HFFc6 (cell line): ENCODE results near the gene SLC5A2. TPM values are rescaled to one million over a fixed set of nuclear protein-coding genes. Genes with fewer than 3 reads are reported as not detected.

Source experiments
- DNase-seq: peaks from one replicate; pipeline ENCODE4 v3.0.0-alpha.2; 2018
- H3K27ac Mint-ChIP-seq: 2 replicates; pipeline ENCODE4 v1.8.0; 2020; ENCODE audit warnings: mild to moderate bottlenecking, mixed read lengths
- H3K27me3 Mint-ChIP-seq: 2 replicates; pipeline ENCODE4 v1.8.0; 2021; ENCODE audit warnings: mild to moderate bottlenecking, moderate library complexity, mixed read lengths; ENCODE audit not compliant: insufficient read depth
- H3K36me3 Mint-ChIP-seq: 2 replicates; pipeline ENCODE4 v1.8.0; 2021; ENCODE audit warnings: low read depth, mixed read lengths
- H3K4me1 Mint-ChIP-seq: 2 replicates; pipeline ENCODE4 v1.8.0; 2020; ENCODE audit warnings: low read depth, mixed read lengths
- H3K4me3 Mint-ChIP-seq: 2 replicates; pipeline ENCODE4 v1.8.0; 2020; ENCODE audit warnings: mild to moderate bottlenecking, moderate library complexity, mixed read lengths
- H3K9me3 Mint-ChIP-seq: 2 replicates; pipeline ENCODE4 v1.8.0; 2020; ENCODE audit warnings: mild to moderate bottlenecking, mixed read lengths
- CTCF ChIP-seq: fragments of 200-600 bp; sonication (generic); IDR thresholded peaks from 2 replicates; pipeline ENCODE4 v1.5.0; 2021; ENCODE audit warnings: antibody characterized with exemption, mild to moderate bottlenecking
- total RNA-seq, 6 experiments: library from RNA; stranded (reverse); fragmentation: NEBNext Ultra II Directional; extraction: Animal tissue kit (Norgen Biotek cat#: 25700); gene quantifications; 2 replicates in 1 of 6; 3 replicates in 5 of 6; pipeline ENCODE4 v1.2.3, GENCODE V29; 2021

The SLC5A2 gene
- total RNA-seq, 6 experiments from 2014 or later = 0.19 to 0.21 TPM; not detected in 4

- H3K4me3 Mint-ChIP-seq = peak overlapping the region; percentile 67
- H3K27me3 Mint-ChIP-seq = no peaks in the 10 kb centered on the region; the same call in 1 of the 2 replicates
- no peak for TF ChIP-seq CTCF
- H3K9me3 Mint-ChIP-seq = no peaks in the 10 kb centered on the region
- no peaks in the 10 kb centered on the region for H3K36me3 Mint-ChIP-seq
- peak; percentile 94 for DNase-seq
- peak overlapping the region; percentile 93 for H3K27ac Mint-ChIP-seq
- peaks cover 57% of the 10 kb centered on the region for H3K4me1 Mint-ChIP-seq
Measured at GRCh38 chr16:31452631-31453106, 30.3 kb upstream of the SLC5A2 start.

- no peaks in the 10 kb centered on the region; the same call in 1 of the 2 replicates for H3K27me3 Mint-ChIP-seq
- no peak for TF ChIP-seq CTCF
- peak; percentile 19 for DNase-seq
- peak overlapping the region; percentile 67 for H3K4me3 Mint-ChIP-seq
- H3K9me3 Mint-ChIP-seq = no peaks in the 10 kb centered on the region
- H3K36me3 Mint-ChIP-seq = no peaks in the 10 kb centered on the region; the same call in 1 of the 2 replicates
- peak overlapping the region; percentile 93 for H3K27ac Mint-ChIP-seq
- peaks cover 62% of the 10 kb centered on the region for H3K4me1 Mint-ChIP-seq
Measured at GRCh38 chr16:31453255-31454204, 29.4 kb upstream of the SLC5A2 start.

GRCh38 chr16:31455601-31456314 lies 27.2 kb upstream of the SLC5A2 start:
- Mint-ChIP-seq H3K9me3 (no peaks in the 10 kb centered on the region), H3K36me3 (no peaks in the 10 kb centered on the region; the same call in 1 of the 2 replicates), H3K27me3 (no peaks in the 10 kb centered on the region; the same call in 1 of the 2 replicates), H3K27ac (peak overlapping the region; percentile 40; the same call in 1 of the 2 replicates), H3K4me1 (peaks cover 70% of the 10 kb centered on the region), H3K4me3 (peak overlapping the region; percentile 53)
- peak; percentile 65; the same call in 1 of the 2 replicates for TF ChIP-seq CTCF
- no peak for DNase-seq

GRCh38 chr16:31456988-31457360 lies 25.9 kb upstream of the SLC5A2 start:
- Mint-ChIP-seq H3K9me3 (no peaks in the 10 kb centered on the region), H3K27ac (no peak overlapping the region; the same call in 1 of the 2 replicates), H3K4me3 (peak overlapping the region; percentile 94), H3K36me3 (no peaks in the 10 kb centered on the region; the same call in 1 of the 2 replicates), H3K4me1 (peaks cover 67% of the 10 kb centered on the region), H3K27me3 (no peaks in the 10 kb centered on the region; the same call in none of the 2 replicates)
- no peak for DNase-seq
- no peak for TF ChIP-seq CTCF

GRCh38 chr16:31458073-31458843 lies 24.7 kb upstream of the SLC5A2 start:
- no peaks in the 10 kb centered on the region for H3K9me3 Mint-ChIP-seq
- peak; percentile 21 for DNase-seq
- peak overlapping the region; percentile 94 for H3K4me3 Mint-ChIP-seq
- peaks cover 54% of the 10 kb centered on the region for H3K4me1 Mint-ChIP-seq
- peaks cover 5% of the 10 kb centered on the region; the same call in 1 of the 2 replicates for H3K36me3 Mint-ChIP-seq
- H3K27ac Mint-ChIP-seq = peak overlapping the region; percentile 96
- TF ChIP-seq CTCF = no peak
- H3K27me3 Mint-ChIP-seq = no peaks in the 10 kb centered on the region; the same call in 1 of the 2 replicates
